H7 (cell line): ENCODE measurements around the gene ICAM3. TPM values are rescaled to one million over a fixed set of nuclear protein-coding genes. Genes with fewer than 3 reads are reported as not detected.
A peak's percentile ranks its signal among the peaks of the same experiment; 100 is the strongest.
"Not testable (repeated sequence)": the region's sequence is repeated elsewhere in the genome, so short reads cannot be mapped to it uniquely, and the experiment has no call there.

ENCODE experiments used
- DNase-seq: peaks from one replicate; pipeline ENCODE4 v3.0.0; 2012
- H3K27me3 ChIP-seq: 2 replicates; pipeline ENCODE4 v1.6.0; 2011; ENCODE audit warnings: mild to moderate bottlenecking, low read length; ENCODE audit not compliant: control insufficient read depth, insufficient read depth
- H3K36me3 ChIP-seq: replicated peaks from 2 replicates; pipeline ENCODE4 v1.5.1; 2011; ENCODE audit warnings: low read length; ENCODE audit not compliant: control insufficient read depth, insufficient read depth
- H3K4me3 ChIP-seq: 2 replicates; pipeline ENCODE4 v1.5.1; 2011; ENCODE audit warnings: low read depth, mild to moderate bottlenecking, control low read depth, low read length, moderate library complexity; ENCODE audit not compliant: insufficient read depth
- total RNA-seq: library from RNA; depleted of rRNA; stranded (reverse); fragments of >200 nt; shearing (Covaris generic); gene quantifications from 2 replicates; pipeline ENCODE4 v1.2.3, GENCODE V29; 2014

Gene ICAM3
- total RNA-seq, 1 experiment from 2014 or later: 15.2 TPM

GRCh38 chr19:10364644-10365043, 25.2 kb upstream of the ICAM3 start:
- Histone ChIP-seq H3K27me3 (no peaks in the 10 kb centered on the region), H3K4me3 (no peak overlapping the region), H3K36me3 (peaks cover 3% of the 10 kb centered on the region)
- DNase-seq: peak; percentile 54

DNA sequence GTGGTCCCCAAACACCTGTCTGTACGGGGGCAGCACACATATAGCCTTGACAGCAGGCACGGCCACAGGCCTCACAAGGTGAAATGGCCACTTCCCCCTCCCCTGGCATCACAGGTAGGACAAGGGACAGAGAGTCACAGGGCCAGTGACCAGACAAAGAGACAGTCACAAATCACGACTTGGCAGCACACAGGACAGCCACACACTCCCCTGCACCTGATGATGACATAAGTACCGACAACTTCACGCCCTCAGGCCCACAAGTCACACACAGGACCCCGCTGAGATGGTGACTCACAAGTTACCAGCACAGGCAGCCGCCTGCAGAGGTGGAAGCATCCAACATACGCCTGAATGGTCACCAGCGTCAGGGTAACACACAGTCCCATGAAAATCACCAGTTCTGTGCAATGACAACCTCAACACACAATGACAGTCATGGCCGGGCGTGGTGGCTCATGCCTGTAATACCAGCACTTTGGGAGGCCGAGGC, 24.4 kb upstream of the ICAM3 start:
- Histone ChIP-seq H3K27me3 (no peaks in the 10 kb centered on the region), H3K36me3 (peaks cover 3% of the 10 kb centered on the region), H3K4me3 (no peak overlapping the region)
- DNase-seq: no peak

DNA sequence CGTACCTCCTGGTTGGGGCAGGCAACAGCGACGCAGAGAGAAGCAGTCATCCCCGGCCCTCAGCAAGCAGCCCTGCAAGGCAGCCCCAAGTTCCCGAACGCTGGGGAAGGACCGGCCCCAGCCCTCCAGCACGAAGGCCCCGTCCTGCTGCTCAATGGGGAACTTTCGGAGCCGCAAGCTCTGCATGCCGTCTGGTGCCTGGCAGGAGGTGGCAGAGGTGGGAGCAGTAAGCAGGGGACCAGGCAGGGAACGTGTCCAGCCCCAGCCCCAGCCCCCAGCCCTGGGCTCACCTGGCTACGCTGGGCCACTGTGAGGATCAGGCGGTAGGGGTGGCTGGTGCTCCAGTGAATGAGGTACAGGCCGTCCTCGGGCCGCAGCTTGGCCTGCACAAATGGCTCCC, 22.8 kb upstream of the ICAM3 start:
- peak; percentile 44 for DNase-seq
- Histone ChIP-seq H3K4me3 (no peak overlapping the region), H3K27me3 (no peaks in the 10 kb centered on the region), H3K36me3 (peaks cover 3% of the 10 kb centered on the region)

DNA sequence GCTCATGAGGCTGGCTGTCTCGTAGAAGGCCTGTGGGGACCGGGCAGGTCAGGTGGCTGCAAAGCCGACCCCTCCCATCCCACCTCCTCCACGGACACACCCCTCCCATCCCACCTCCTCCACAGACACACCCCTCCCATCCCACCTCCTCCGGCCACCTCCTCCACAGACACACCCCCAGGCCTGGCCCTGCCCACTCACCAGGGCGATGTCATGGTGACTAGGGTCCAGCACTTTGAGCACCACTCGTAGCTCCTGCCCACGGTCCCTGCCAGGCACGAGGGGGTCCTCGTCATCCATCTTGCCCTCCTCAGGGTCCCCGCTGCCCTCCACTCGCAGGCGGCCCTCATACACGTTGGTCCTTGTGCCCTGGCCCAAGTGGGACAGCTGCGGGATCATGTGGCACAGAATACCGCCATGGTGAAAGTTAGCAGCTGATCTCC, 22.2 kb upstream of the ICAM3 start:
- H3K4me3 ChIP-seq: no peak overlapping the region
- peaks cover 3% of the 10 kb centered on the region for H3K36me3 ChIP-seq
- DNase-seq: peak; percentile 66
- no peaks in the 10 kb centered on the region for H3K27me3 ChIP-seq

GRCh38 chr19:10356431-10356830, 17.0 kb upstream of the ICAM3 start:
- DNase-seq: no peak
- no peaks in the 10 kb centered on the region for H3K27me3 ChIP-seq
- no peak overlapping the region for H3K4me3 ChIP-seq

GRCh38 chr19:10353793-10354391, 14.5 kb upstream of the ICAM3 start:
- peak overlapping the region; percentile 68 for H3K4me3 ChIP-seq
- DNase-seq: peak; percentile 97
- no peaks in the 10 kb centered on the region; the same call in 1 of the 2 replicates for H3K36me3 ChIP-seq
- H3K27me3 ChIP-seq: no peaks in the 10 kb centered on the region

More at GRCh38 chr19:10356431-10356830, 17.0 kb upstream of the ICAM3 start:
- no peaks in the 10 kb centered on the region; the same call in 1 of the 2 replicates for H3K36me3 ChIP-seq

- Histone ChIP-seq H3K36me3 (no peaks in the 10 kb centered on the region; the same call in 1 of the 2 replicates), H3K27me3 (no peaks in the 10 kb centered on the region), H3K4me3 (peak overlapping the region; percentile 68)
- DNase-seq: peak; percentile 93
These were observed 13.6 kb upstream of the ICAM3 start for GRCh38 chr19:10352764-10353671.

DNA sequence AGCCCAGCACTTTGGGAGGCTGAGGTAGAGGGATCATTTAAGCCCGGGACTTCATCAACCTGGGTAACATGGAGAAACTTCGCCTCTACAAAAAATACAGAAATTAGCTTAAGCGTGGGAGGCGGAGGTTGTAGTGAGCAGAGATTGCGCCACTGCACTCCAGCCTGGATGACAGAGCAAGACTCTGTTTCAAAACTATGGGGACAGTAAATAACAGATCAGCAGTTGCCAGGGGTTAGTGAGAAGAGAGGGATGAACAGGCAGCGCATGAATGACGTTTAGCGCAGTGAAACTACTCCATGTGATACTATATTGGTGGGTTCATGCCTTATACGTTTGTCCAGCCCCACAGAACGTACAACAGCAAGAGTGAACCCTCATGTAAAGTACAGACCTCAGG, 7.1 kb upstream of the ICAM3 start:
- DNase-seq: no peak
- no peaks in the 10 kb centered on the region; the same call in 1 of the 2 replicates for H3K36me3 ChIP-seq
- no peaks in the 10 kb centered on the region for H3K27me3 ChIP-seq
- no peak overlapping the region for H3K4me3 ChIP-seq

- no peak for DNase-seq
- no peaks in the 10 kb centered on the region for H3K36me3 ChIP-seq
- no peaks in the 10 kb centered on the region for H3K27me3 ChIP-seq
- H3K4me3 ChIP-seq: no peak overlapping the region
These were observed 5.4 kb upstream of the ICAM3 start for GRCh38 chr19:10344780-10345179.

DNA sequence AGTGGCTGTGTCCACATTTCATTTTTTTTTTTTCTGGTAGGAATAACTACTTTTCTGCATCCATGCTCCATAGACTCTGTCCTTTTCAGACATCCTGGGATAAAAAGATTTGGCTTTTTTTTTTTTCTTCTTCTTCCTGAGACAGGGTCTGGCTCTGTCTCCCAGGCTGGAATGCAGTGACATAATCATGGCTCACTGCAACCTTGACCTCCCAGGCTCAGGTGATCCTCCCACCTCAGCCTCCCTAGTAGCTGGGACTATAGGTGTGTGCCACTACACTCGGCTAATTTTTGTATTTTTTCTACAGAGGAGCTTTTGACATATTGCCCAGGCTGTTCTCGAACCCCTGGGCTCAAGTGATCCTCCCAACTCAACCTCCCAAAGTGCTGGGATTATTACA, 4.1 kb upstream of the ICAM3 start:
- Histone ChIP-seq H3K4me3 (no peak overlapping the region), H3K27me3 (no peaks in the 10 kb centered on the region), H3K36me3 (no peaks in the 10 kb centered on the region)
- DNase-seq: no peak

- H3K4me3 ChIP-seq: no peak overlapping the region
- H3K36me3 ChIP-seq: no peaks in the 10 kb centered on the region
- no peaks in the 10 kb centered on the region for H3K27me3 ChIP-seq
- no peak for DNase-seq
These were observed 553 bp upstream of the ICAM3 start for GRCh38 chr19:10339977-10340376.

GRCh38 chr19:10338940-10339339, 484 bp downstream of the ICAM3 start:
- H3K27me3 ChIP-seq: no peaks in the 10 kb centered on the region; the same call in 1 of the 2 replicates
- no peak overlapping the region for H3K4me3 ChIP-seq
- DNase-seq: no peak
- no peaks in the 10 kb centered on the region for H3K36me3 ChIP-seq

GRCh38 chr19:10336725-10337124, 2.7 kb downstream of the ICAM3 start:
- H3K36me3 ChIP-seq, H3K27me3 ChIP-seq, H3K4me3 ChIP-seq, DNase-seq: not testable (repeated sequence)

DNA sequence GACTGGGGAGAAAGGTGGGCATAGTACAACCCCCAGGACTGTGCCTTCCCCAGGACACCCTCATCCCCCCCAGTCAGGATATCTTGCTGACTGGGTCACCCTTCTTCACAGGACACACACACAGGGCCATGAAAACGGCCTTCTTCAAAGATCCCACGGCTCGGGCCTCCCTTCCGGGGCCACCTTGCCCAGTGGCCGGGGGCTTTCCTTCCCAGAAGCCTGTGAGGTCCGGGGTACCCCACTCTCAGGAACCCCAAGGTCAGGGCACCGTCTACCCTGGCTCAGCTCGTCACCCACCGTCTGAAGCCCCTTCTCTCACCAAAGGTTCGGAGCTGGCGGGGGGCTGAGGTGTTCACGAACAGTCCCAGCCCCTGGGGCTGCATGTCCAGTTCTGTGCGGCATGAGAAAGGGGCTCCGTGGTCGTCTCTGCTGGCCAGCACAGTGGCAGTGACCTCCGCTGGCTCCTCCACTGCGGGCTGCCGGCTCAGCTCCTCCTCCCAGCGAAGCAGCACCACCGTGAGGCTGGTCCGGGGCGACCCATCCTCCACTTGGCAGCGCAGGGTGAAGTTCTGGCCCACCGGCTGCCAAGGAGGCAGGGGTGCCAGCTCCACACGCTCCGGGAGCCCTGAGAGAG, 4.0 kb downstream of the ICAM3 start:
- peak; percentile 76 for DNase-seq

More for the DNA sequence above, 4.0 kb downstream of the ICAM3 start:
- H3K4me3 ChIP-seq: no peak overlapping the region
- no peaks in the 10 kb centered on the region; the same call in 1 of the 2 replicates for H3K27me3 ChIP-seq
- peaks cover 2% of the 10 kb centered on the region for H3K36me3 ChIP-seq
